ENCODE results near the gene ARHGEF19. TPM values are rescaled to one million over a fixed set of nuclear protein-coding genes. Genes with fewer than 3 reads are reported as not detected.

ARHGEF19 gene
- total RNA-seq, 1 donor from 2014 or later = 29.5 TPM

DNA sequence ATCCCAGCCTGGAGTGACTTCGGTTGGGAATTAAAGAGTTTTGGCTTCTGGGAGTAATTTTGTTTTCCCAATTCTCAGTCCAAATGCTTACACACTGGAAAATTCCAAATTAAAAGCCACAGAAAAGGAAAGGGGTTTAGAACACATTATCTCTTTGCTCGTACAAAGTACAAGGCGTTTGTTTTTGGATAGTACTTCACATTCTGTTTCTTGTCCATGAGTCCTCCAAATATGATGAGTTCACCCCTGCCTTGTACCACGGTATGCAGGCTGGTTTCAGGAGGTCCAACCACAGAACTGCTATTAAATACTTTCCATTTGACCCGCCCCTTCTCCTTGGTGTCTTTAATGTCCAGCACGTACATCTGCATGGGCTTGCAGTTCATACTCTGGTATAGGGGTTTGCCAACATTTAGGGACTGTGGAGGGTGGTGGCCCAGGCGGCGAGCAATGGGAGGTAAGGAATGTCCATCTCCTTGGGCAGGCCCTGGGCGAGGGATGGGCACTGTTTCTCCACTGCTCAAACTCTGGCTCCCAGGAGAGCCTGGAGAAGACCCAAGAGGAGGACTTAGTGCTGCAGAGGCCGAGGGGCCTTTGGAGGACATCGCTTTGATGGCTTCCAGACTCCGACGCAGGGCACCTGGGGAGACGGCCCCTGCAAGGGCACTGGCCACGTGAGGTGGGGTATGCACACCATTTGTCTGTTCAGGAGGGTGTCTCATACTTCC, 38.2 kb upstream of the ARHGEF19 start:
- Mint-ChIP-seq H3K27ac (no peak overlapping the region), H3K9me3 (no peaks in the 10 kb centered on the region), H3K4me1 (ENCODE audit: unreplicated experiment) (peaks cover 9% of the 10 kb centered on the region), H3K36me3 (peaks cover 10% of the 10 kb centered on the region), H3K4me3 (no peak overlapping the region), H3K27me3 (no peaks in the 10 kb centered on the region)
- DNase-seq (ENCODE audit: extremely low spot score, unreplicated experiment) = no peak
- TF ChIP-seq CTCF (conservative IDR thresholded peaks at IDR 0.05) = no peak

DNA sequence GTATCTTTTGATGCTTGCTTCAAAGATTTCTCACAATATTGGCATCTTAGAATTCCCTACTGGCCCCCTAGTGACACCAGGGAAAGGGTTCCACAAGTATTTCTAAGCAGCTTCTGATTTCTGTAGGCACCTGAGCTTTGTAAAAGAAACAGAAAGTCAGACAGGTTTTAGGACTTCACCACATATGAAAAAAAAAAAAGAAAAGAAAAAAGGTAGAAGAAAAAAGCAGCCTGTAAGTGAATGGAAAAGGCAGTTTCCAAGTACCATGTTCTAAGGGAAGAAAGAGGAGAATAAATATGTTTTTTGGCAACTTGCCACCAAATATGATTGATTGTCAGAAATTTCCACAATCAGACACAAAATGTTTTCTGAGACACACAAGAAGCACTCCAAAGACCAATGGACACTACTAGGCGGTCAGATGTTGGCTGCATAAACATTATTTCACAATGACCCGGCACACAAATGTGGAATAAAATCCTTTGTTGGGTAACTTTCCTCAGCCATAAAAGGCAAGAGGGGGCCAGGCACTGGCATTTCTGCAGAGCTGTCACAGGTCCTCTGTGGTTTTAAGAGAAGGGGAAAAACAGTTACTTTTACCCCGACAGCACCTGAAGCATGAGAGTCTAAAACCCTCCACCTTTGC, 37.3 kb upstream of the ARHGEF19 start:
- Mint-ChIP-seq H3K36me3 (peaks cover 10% of the 10 kb centered on the region), H3K4me3 (no peak overlapping the region), H3K27ac (peak overlapping the region; percentile 6), H3K4me1 (ENCODE audit: unreplicated experiment) (peaks cover 9% of the 10 kb centered on the region), H3K9me3 (no peaks in the 10 kb centered on the region), H3K27me3 (no peaks in the 10 kb centered on the region)
- no peak for TF ChIP-seq CTCF (conservative IDR thresholded peaks at IDR 0.05)
- DNase-seq (ENCODE audit: extremely low spot score, unreplicated experiment) = no peak

DNA sequence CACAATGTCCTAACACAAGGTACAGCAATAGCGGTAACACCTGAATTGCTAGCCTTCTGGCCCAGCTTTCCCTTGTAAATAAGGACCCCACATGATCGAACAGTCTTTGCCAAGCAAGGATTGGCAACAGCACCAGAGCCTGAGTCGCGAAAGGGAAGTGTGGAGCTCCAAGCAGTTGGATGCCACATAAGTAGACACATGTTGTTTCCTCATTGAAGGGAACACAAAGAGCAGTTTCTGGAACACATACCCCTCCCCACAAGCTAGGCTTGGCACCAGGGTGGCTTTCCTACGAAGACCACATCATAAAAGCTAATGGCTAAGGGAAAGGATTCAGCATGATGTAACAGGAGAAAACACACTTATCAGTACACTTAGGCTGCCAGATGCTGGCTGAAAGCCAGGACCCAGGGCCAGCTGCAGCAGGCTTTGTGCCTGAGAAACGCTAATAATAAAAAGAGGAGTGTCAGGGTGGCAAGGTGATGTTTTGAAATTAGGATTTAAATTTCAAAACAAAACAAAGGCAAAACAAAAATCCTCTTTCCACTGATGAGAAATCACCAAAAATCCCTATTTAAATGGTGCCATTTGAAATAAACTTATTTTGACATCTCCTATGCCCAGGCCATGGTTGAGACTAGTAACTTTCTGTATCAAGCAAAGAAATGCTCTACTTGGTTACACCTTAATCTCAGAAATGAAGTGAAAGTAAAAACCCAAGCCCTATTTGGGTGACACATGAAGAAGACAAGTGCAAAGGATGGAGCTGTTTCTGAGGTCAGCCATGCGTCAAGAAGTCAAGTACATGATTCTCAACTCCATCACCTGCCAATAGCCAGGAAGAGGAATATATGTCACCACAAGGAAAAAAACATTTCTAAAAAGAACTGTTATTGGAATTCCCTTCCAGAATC, 36.4 kb upstream of the ARHGEF19 start:
- no peak overlapping the region for H3K4me3 Mint-ChIP-seq
- no peak for TF ChIP-seq CTCF (conservative IDR thresholded peaks at IDR 0.05)
- peak overlapping the region; percentile 66 for H3K27ac Mint-ChIP-seq
- H3K4me1 Mint-ChIP-seq (ENCODE audit: unreplicated experiment) = peaks cover 12% of the 10 kb centered on the region
- H3K9me3 Mint-ChIP-seq = no peaks in the 10 kb centered on the region
- no peaks in the 10 kb centered on the region for H3K27me3 Mint-ChIP-seq
- DNase-seq (ENCODE audit: extremely low spot score, unreplicated experiment) = peak; percentile 47
- peaks cover 10% of the 10 kb centered on the region for H3K36me3 Mint-ChIP-seq

DNA sequence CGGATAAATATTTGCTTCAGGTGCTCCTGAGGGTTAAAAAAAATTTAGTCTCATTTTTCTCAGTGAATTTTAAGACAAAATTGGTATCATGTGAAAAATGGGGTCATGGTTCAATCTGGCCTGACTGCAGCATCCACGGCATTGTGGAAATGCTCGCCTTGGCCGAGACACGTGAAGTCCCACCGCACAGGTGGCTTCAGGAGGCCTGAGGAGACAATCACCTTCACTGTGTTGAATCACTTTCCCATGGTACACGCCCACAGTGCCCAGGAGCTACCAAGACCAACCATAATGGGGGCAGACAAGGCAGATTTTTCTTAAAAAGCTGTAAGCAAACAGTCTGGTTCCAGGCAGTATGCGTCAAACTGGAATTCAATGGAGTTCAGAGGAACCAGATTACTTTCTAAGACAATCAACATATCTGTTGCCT, 35.6 kb upstream of the ARHGEF19 start:
- H3K4me3 Mint-ChIP-seq = no peak overlapping the region
- no peak overlapping the region for H3K27ac Mint-ChIP-seq
- no peaks in the 10 kb centered on the region for H3K9me3 Mint-ChIP-seq
- H3K4me1 Mint-ChIP-seq (ENCODE audit: unreplicated experiment) = peaks cover 12% of the 10 kb centered on the region
- H3K36me3 Mint-ChIP-seq = peaks cover 10% of the 10 kb centered on the region
- no peak for TF ChIP-seq CTCF (conservative IDR thresholded peaks at IDR 0.05)
- H3K27me3 Mint-ChIP-seq = no peaks in the 10 kb centered on the region
- no peak for DNase-seq (ENCODE audit: extremely low spot score, unreplicated experiment)

DNA sequence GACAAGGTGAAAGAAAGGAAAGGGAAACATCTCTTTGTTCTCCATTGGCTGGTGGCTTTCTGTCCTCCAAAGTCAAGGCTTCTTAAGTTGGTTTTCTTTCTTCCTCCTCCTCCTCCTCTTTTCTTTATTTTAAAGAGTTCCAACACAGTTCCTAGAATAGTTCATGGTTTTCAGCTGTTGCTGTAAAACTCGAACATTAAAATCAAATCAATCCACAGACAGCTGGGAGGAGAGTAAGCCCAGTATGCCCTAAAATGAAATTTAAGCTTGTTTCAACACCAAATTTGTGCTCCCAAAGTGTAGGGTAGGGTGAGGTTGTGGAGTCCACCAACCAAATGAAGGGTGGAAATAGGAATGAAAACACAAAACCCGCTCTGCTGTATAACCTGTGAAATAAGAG, 35.0 kb upstream of the ARHGEF19 start:
- Mint-ChIP-seq H3K4me3 (no peak overlapping the region), H3K4me1 (ENCODE audit: unreplicated experiment) (peaks cover 12% of the 10 kb centered on the region), H3K27ac (peak overlapping the region; percentile 73), H3K27me3 (no peaks in the 10 kb centered on the region), H3K36me3 (peaks cover 10% of the 10 kb centered on the region), H3K9me3 (no peaks in the 10 kb centered on the region)
- DNase-seq (ENCODE audit: extremely low spot score, unreplicated experiment) = no peak
- no peak for TF ChIP-seq CTCF (conservative IDR thresholded peaks at IDR 0.05)

All from type B pancreatic cell (in vitro differentiated cells).